NCI-H69 (cell line): ENCODE results near the gene POPDC3.
A peak's percentile ranks its signal among the peaks of the same experiment; 100 is the strongest.
"Not testable (repeated sequence)": the region's sequence is repeated elsewhere in the genome, so short reads cannot be mapped to it uniquely, and the experiment has no call there.

Experiments
- DNase-seq: peaks from one replicate; lab custom pipeline; 2025; lab: John Stamatoyannopoulos, UW

The POPDC3 gene

GRCh38 chr6:105179244-105180065 is at the start of gene POPDC3:
POPDC3 (minus strand) TSS chr6:105180014; CDS start chr6:105161909, 18,105 bp downstream.
- DNase-seq: peak; percentile 86

GRCh38 chr6:105227295-105227767 is 47.5 kb upstream of the POPDC3 start:
- DNase-seq: no peak

GRCh38 chr6:105226598-105227294 is 46.9 kb upstream of the POPDC3 start:
- DNase-seq: no peak

- no peak for DNase-seq
Measured at GRCh38 chr6:105223242-105223641, 43.4 kb upstream of the POPDC3 start.

- not testable (repeated sequence) for DNase-seq
Measured at GRCh38 chr6:105221219-105221618, 41.4 kb upstream of the POPDC3 start.

- peak; percentile 79 for DNase-seq
Measured at GRCh38 chr6:105220186-105220585, 40.4 kb upstream of the POPDC3 start.

GRCh38 chr6:105219218-105219617 is 39.4 kb upstream of the POPDC3 start:
- DNase-seq: not testable (repeated sequence)

- DNase-seq: peak; percentile 66
Measured at GRCh38 chr6:105215506-105215905, 35.7 kb upstream of the POPDC3 start.

- no peak for DNase-seq
Measured at GRCh38 chr6:105214668-105215067, 34.9 kb upstream of the POPDC3 start.

GRCh38 chr6:105213272-105213671 is 33.5 kb upstream of the POPDC3 start:
- DNase-seq: peak; percentile 64

GRCh38 chr6:105212587-105212986 is 32.8 kb upstream of the POPDC3 start:
- DNase-seq: no peak

GRCh38 chr6:105211831-105212230 is 32.0 kb upstream of the POPDC3 start:
- DNase-seq: peak; percentile 28

- DNase-seq: peak; percentile 77
Measured at GRCh38 chr6:105210932-105211531, 31.2 kb upstream of the POPDC3 start.

GRCh38 chr6:105209950-105210706 is 30.3 kb upstream of the POPDC3 start:
- peak; percentile 49 for DNase-seq

GRCh38 chr6:105207524-105208269 is 27.9 kb upstream of the POPDC3 start:
- no peak for DNase-seq

GRCh38 chr6:105204768-105205167 is 25.0 kb upstream of the POPDC3 start:
- DNase-seq: peak; percentile 54

- peak; percentile 56 for DNase-seq
Measured at GRCh38 chr6:105204331-105204730, 24.5 kb upstream of the POPDC3 start.

- no peak for DNase-seq
Measured at GRCh38 chr6:105202486-105202885, 22.7 kb upstream of the POPDC3 start.

- DNase-seq: no peak
Measured at GRCh38 chr6:105200133-105200730, 20.4 kb upstream of the POPDC3 start.

GRCh38 chr6:105199711-105200110 is 19.9 kb upstream of the POPDC3 start:
- peak; percentile 13 for DNase-seq

GRCh38 chr6:105196076-105196475 is 16.3 kb upstream of the POPDC3 start:
- no peak for DNase-seq
